Muscle of leg (tissue), 11 donors: ENCODE measurements around the gene DSTN. TPM values are rescaled to one million over a fixed set of nuclear protein-coding genes. Genes with fewer than 3 reads are reported as not detected.

Experiments used
- DNase-seq: peaks from one replicate; pipeline ENCODE4 v3.0.0; 2013
- H3K27ac ChIP-seq: one replicate; pipeline ENCODE4 v1.5.1; 2013; ENCODE audit warnings: mild to moderate bottlenecking, low read length, control low read depth
- H3K27me3 ChIP-seq: one replicate; pipeline ENCODE4 v1.6.1; 2013; ENCODE audit warnings: low read length; ENCODE audit not compliant: control insufficient read depth, insufficient read depth
- H3K36me3 ChIP-seq: one replicate; pipeline ENCODE4 v1.6.1; 2013; ENCODE audit warnings: low read length; ENCODE audit not compliant: control insufficient read depth, insufficient read depth
- H3K4me1 ChIP-seq: one replicate; pipeline ENCODE4 v1.6.1; 2013; ENCODE audit warnings: low read length; ENCODE audit not compliant: control insufficient read depth, insufficient read depth
- H3K4me3 ChIP-seq: one replicate; pipeline ENCODE4 v1.5.1; 2013; ENCODE audit warnings: low read length, control low read depth
- H3K9me3 ChIP-seq: replicated peaks from 2 replicates; pipeline ENCODE4 v1.6.1; 2013; ENCODE audit warnings: low read depth, low read length; ENCODE audit not compliant: control insufficient read depth
- WGBS: methylation state at CpG from one replicate; pipeline ENCODE4 v1.1.5; 2013; ENCODE audit warnings: missing lambda C conversion rate; ENCODE audit not compliant: insufficient coverage; 5-methylcytosine and 5-hydroxymethylcytosine counted together
- polyA plus RNA-seq, 8 donors: library from polyadenylated mRNA; unstranded; fragments of 120-200 nt; gene quantifications; one replicate each; pipeline versions ENCODE4 v1.2.1 to v1.2.3, GENCODE V29; 2013; ENCODE audit warnings: inconsistent platforms in 1 of 8, low replicate concordance in 1 of 8; ENCODE audit not compliant: insufficient read length in 8 of 8, insufficient read depth in 1 of 8
- total RNA-seq: library from RNA; stranded (reverse); fragments of 120-200 nt; gene quantifications from one replicate; pipeline ENCODE4 v1.2.4, GENCODE V29; 2013

The DSTN gene
- total and polyA plus RNA-seq, 9 donors = 145 to 256 (median 243) TPM

DNA sequence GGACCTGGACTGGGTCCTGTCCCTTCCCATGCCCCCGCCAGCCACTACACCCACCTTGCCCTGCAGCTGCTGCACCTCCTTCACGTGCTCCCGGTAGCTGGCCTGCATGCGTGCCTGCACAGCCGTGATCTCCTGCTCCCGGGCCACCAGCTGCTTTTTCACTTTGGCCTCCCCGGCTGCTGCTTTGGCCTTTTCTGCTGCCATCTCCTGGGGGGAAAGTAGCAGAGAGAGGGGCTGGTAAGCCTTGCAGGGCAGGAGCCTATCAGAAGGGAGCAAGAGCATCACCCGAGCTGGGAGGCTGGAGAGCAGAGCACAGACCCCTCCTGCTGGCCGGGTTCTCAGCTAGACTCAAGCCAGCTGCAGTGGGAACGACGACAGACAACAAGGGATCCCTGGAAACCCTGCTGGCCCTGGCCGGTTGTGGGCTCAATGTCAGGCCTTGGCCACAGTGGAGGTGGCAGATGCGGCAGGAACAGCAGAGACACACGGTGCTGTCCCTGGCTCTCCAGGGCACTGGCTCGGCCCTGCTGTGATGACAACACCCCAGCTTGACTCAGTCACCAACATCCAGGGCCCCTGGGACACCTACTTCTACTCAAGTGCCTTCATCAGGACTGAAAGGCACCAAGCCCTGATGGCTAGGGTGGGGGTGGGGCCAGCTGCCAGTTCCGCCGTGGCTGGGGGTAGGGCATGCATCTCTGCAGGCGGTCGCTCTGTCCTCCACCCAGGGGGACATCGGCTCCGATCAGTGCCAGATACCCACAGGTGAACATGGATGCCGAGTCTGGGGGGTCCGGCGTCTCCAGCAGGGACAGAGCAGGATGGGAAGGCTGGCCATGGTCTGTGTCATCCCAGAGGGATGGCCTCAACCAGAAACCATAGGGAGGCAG lies 66.9 kb downstream of the DSTN start:
- H3K9me3 ChIP-seq = no peaks in the 10 kb centered on the region
- 42% methylated on average over 20 of the region's 24 CpGs for WGBS
- H3K27ac ChIP-seq = peak overlapping the region; percentile 67
- peaks cover 87% of the 10 kb centered on the region for H3K36me3 ChIP-seq
- H3K27me3 ChIP-seq = no peaks in the 10 kb centered on the region
- no peak overlapping the region for H3K4me3 ChIP-seq
- peak; percentile 92 for DNase-seq
- peaks cover 59% of the 10 kb centered on the region for H3K4me1 ChIP-seq

DNA sequence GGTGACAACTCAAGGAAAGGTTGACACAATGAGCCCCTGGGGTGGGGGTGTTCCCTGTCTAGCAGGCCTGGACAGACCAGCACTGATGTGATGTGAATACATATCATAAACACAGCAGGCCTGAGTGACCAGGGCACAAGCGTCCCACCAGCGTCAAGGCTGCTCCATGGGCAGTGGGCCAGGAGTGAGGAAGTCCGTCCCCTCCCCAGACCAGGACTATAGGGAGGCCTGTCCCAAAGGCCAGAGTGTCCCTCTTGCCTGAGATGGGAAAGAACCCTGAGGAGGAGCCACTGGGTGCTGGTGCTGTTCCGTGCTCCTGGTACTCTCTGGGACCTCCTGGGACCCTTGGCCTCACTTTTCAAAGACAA lies 67.5 kb downstream of the DSTN start:
- no peak for DNase-seq
- Histone ChIP-seq H3K9me3 (no peaks in the 10 kb centered on the region), H3K27ac (peak overlapping the region; percentile 42), H3K4me3 (no peak overlapping the region), H3K36me3 (peaks cover 87% of the 10 kb centered on the region), H3K4me1 (peaks cover 64% of the 10 kb centered on the region), H3K27me3 (no peaks in the 10 kb centered on the region)
- 29% methylated on average over 1 of the region's 4 CpGs for WGBS

DNA sequence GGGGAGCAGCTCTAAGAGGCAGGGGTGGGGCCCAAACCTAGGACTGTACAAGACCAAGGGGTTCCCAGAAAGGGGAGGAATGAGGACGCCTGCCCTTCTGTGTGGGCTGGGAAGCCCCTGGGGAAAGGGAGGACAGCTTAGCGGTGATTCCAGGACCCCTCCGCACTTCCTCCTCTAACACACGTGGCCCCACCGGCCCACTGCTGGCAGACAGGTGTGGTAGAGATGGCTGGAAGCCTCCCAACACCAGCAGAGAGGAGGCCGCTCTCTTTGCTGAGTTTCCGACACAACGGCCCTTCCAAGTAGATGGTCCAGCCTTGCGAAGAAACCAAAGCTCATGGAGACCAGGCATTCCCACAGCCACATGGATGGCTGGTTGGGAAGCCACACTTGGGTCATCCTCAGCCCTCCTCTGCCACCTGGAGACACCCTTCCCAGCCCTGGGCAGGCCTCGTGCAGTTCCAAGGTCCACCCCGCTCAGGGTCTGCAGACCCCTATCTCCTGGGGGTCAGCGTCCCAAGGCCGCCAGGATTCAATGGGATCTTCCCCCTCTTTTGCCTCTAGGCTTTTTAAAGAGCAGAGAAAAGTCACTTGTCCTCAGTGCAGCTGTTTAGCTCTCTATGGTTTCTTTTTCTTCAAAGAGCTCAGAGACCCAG lies 68.2 kb downstream of the DSTN start:
- no peaks in the 10 kb centered on the region for H3K9me3 ChIP-seq
- WGBS = 78% methylated on average over 7 of the region's 13 CpGs
- peaks cover 86% of the 10 kb centered on the region for H3K36me3 ChIP-seq
- no peak for DNase-seq
- peak overlapping the region; percentile 13 for H3K27ac ChIP-seq
- H3K4me3 ChIP-seq = no peak overlapping the region
- H3K4me1 ChIP-seq = peaks cover 69% of the 10 kb centered on the region
- H3K27me3 ChIP-seq = no peaks in the 10 kb centered on the region

DNA sequence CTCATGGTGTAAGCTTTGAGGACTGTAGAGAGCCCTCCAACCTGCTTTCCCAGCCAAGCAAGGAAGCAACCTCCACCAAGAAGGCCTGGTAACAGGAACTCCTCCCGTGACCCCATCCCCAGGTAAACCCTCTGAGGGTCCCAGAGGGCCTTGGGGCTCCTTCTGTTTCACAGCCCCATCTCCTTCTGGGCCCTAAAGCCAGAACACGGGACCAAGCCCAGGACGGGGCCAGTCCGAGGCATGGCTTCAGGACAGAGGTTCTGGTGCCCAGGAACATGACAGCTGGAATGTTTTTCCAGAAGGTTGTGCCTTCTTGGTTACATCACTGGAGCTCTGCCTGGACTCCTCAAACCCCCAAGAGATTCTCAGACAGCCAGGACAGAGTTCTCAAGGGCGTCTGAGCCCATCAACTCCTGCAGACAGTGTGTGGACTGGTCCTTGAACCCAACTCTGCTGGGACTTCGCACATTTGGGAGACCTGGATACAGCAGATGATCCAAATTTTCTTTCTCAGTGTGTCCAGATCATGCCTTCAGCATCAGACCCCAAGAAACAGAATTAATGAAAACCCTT lies 69.0 kb downstream of the DSTN start:
- Histone ChIP-seq H3K27me3 (no peaks in the 10 kb centered on the region), H3K27ac (no peak overlapping the region), H3K4me1 (peaks cover 74% of the 10 kb centered on the region), H3K4me3 (no peak overlapping the region), H3K9me3 (no peaks in the 10 kb centered on the region), H3K36me3 (peaks cover 85% of the 10 kb centered on the region)
- DNase-seq = no peak
- WGBS = 72% methylated on average over 6 of the region's 6 CpGs

DNA sequence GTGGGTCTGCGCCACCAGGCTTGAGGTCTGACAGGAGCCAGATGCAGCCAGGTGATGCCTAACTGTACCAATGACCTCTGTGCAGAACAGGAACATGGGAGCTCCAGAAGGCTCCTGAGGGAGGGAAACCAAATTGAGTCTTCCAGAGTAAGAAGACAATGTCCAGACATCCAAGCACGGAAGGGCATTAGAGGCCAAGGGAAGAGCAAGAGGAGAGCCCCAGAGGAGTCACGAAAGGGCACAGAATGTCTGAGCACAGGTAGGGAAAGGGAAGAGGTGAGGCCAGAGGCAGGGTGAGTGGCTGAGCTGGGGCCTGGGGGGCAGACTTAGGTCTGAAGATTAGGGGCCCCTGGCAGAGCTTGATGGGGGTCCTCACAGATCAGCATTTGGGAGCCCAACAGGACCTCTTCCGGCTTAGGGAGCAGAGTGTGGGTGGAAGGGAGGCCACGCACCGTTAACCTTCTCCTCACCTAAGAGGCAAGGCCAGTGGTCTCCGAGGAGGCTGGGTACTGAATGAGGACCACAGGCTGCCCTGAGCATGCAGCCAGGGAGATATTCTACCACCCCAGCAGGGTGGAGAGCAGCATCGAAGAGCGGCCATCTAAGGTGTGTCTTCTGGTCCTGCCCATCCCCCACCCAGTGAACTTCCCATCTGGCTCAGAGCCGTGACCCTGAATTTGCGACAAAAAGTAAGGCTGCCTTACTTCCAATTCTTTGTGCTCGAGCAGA lies 70.4 kb downstream of the DSTN start:
- Histone ChIP-seq H3K4me3 (no peak overlapping the region), H3K9me3 (no peaks in the 10 kb centered on the region), H3K27ac (no peak overlapping the region), H3K4me1 (peaks cover 73% of the 10 kb centered on the region), H3K36me3 (peaks cover 78% of the 10 kb centered on the region), H3K27me3 (no peaks in the 10 kb centered on the region)
- DNase-seq = no peak
- WGBS = 69% methylated on average over 8 of the region's 12 CpGs

DNA sequence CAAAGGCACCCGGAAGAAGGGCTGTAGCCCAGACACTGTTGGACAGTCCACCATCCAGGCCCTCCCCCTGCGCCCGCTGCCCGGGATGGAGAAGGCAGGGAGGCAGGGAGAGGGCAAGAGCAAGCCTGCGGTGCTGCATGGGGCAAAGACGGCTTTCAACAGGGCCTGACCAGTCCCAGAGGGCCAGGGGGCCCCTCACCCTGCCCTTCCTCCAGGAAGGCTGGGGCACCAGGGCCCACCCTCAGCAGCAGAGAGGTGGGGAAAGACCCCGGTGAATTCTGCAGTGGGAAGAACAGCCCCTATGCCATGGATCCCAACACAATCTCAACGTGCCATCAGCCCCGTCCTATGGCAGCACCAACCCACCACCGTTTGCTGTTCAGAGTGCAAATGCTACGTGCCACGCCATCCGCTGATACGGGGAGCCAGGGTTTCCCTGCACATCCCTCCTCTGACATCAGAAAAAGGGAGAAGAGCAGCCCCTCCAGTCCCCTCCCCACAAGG lies 71.1 kb downstream of the DSTN start:
- no peak for DNase-seq
- 80% methylated on average over 12 of the region's 14 CpGs for WGBS
- Histone ChIP-seq H3K9me3 (no peaks in the 10 kb centered on the region), H3K4me3 (no peak overlapping the region), H3K4me1 (peaks cover 73% of the 10 kb centered on the region), H3K27me3 (no peaks in the 10 kb centered on the region), H3K27ac (no peak overlapping the region), H3K36me3 (peaks cover 75% of the 10 kb centered on the region)

DNA sequence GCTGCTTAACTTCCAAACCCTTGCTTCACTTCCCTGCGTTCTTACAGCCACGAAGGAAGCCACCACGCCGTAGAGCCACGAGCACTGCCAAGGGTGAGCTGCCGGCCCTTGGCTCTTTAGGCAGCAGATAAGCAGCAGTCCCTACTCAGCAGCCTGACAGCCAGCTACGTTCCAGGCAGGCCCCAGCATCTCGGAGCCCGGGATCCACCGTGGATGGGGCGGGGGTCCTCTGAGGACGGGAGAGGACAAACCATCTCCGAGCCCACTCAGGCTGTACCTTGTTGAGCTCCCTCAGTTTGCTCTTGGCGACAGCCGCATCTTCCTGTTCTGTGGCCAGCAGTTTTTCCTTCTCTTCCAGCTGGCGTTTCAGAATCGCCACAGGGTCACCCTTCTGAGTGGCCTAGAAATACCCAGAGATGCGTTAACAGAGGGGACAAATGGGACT lies 71.7 kb downstream of the DSTN start:
- Histone ChIP-seq H3K4me1 (peaks cover 73% of the 10 kb centered on the region), H3K27me3 (no peaks in the 10 kb centered on the region), H3K36me3 (peaks cover 79% of the 10 kb centered on the region), H3K4me3 (no peak overlapping the region), H3K27ac (no peak overlapping the region), H3K9me3 (no peaks in the 10 kb centered on the region)
- DNase-seq = no peak
- WGBS = 79% methylated on average over 17 of the region's 18 CpGs

DNA sequence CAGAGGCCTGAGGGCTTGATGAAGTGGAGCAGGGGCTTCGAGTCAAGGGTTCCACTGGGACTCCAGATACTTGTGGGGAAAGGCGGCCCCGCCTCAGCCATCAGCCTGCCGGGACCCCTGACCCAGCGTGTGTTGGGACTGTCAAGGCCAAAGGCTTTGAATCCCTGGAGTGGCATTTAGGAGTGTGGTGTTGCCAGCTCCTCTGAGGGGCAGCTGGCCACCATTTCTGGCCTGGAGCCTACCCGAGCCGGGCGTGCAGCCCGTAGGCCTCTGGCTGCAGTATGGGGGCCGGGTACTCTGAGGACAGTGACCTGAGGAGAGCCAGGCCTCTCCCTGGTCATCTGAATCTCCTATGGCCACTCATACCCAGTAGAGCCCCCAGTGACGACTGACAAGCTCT lies 72.1 kb downstream of the DSTN start:
- peaks cover 78% of the 10 kb centered on the region for H3K36me3 ChIP-seq
- H3K27me3 ChIP-seq = no peaks in the 10 kb centered on the region
- H3K27ac ChIP-seq = no peak overlapping the region
- H3K4me3 ChIP-seq = no peak overlapping the region
- no peak for DNase-seq
- H3K9me3 ChIP-seq = no peaks in the 10 kb centered on the region
- peaks cover 73% of the 10 kb centered on the region for H3K4me1 ChIP-seq
- WGBS = 71% methylated on average over 9 of the region's 11 CpGs

DNA sequence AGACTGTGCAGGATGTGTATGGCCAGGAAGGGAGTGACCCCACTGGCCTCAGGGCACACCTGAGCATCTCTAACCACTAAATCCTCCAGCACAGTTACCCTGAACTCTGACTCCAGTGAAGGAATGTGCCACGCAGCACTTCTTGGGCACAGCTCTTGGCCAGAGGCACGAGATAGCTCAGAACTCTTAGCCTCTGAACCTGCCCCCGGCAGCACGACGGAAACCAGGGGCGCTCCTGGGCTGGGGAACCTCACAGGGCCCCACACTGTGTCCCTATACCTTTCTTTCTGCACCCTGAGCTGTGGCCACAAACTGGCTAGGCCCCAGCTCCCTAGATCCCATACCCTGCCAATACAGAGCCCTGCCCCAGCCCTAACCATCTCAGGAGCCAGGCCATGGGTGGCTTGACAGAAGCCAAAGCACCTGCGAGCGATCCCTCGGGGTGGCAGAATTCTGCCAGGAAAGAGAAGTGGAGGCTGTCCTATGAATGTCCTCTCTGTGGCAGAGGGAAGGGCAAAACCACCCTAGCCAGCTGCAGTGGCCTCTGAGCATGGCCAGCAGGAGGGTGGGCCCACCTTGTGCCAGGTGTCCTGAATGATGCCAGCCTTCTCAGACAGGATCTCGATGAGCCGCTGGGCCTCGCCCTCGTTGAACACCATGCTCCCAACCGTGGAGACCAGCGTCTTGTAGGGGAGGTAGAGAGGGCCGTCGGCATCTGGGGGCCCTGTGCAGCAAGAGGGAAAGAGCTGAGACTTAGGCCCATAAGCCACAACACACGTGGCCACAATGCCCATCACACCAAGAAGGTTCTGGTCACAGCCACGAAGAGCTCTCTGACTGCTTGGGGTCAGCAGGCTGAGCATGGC lies 72.8 kb downstream of the DSTN start:
- no peak for DNase-seq
- no peak overlapping the region for H3K27ac ChIP-seq
- peaks cover 73% of the 10 kb centered on the region for H3K4me1 ChIP-seq
- no peak overlapping the region for H3K4me3 ChIP-seq
- H3K27me3 ChIP-seq = no peaks in the 10 kb centered on the region
- WGBS = 83% methylated on average over 19 of the region's 19 CpGs
- peaks cover 71% of the 10 kb centered on the region for H3K36me3 ChIP-seq
- no peaks in the 10 kb centered on the region for H3K9me3 ChIP-seq
